GM10266 (cell line): ENCODE data around the gene MRPS22.

ENCODE experiments used
- DNase-seq: peaks from one replicate; pipeline ENCODE4 v3.0.0; 2012; ENCODE audit errors: extremely low spot score
- CTCF ChIP-seq: IDR thresholded peaks from 2 replicates; pipeline ENCODE4 v1.5.1; 2012; ENCODE audit warnings: mild to moderate bottlenecking, low read depth; ENCODE audit not compliant: control insufficient read depth, insufficient read depth; ENCODE audit errors: missing control alignments

MRPS22 gene

DNA sequence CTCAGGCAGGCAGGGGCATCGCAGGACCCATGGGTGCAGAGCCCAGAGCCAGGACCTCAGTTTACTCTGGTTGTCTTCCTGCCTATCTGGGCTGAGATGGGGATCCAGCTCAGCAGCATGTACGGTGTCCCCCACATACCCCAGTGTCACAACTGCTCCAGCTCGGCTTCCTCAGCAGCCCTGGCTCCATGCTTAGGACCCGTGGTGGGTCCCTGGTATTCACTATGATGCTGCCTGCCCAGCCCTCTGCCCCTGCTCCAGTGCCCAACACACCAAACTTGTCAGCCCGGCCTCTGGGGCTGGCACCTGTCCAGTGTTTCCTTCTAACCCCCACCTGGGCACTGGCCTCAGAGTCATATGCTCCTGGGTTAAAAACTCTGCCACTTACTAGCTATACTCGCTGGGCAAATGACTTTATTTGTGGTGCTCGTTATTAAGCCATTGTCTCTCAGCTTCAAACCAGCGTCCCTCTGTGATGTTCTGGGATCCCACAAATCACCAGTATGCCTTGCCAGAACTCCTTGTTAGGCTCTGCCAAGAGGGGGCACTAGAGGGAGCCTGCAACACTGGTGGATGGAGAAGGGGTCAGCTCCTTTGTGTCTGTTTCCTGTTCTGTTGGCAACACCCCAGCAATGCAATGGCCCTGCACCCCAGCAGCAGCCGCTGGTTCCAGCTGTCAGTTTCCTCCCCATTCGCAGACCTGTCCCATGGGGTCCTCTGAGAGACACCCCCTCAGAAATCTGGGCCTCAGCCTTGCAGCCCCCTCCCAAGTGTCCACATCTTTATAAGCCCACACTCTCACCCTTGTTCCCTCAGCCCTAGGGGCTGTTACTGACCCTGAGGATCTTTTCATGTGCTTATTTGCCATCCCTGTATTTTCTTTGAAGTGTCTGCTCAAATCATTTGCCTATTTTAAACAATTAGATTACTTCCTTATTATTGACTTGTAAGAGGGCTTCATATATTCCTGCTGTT, 24.1 kb upstream of the MRPS22 start:
- TF ChIP-seq CTCF: peak; percentile 19
- DNase-seq: no peak

DNA sequence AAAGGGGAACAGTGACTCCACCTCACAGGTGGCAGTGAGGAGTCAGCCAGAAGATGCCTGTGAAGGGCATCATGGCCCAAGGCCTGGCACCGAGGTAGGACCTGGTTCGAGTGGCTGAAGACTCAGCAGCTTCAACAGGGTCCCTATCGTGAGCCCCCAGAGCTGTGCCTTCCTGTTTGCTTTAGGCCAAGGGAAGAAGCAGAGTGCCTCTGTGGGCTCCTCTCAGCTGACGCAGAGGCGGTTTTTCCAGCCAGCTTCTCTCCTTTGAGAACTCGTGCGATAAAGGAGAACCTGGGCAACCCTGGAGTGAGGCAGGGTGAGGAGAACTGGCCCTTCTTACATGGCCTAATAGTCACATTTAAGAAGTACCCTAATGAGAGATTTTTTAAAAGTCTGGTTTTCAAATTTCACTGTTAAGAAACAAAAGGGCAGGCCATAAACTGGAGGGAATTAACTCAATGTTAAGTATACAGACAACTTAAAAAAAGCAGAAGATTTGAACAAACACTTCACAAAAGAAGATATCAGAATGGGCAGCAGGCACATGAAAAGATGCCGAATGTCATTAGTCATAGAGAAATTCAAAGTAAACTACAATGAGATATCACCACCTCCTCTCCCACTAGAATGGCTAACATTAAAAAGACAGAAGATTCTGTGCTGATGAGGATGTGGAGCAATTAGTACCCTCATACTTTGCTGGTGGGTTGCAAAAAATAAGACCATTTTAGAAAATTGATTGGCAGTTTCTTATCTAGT, 23.1 kb upstream of the MRPS22 start:
- no peak for TF ChIP-seq CTCF

GRCh38 chr3:139322346-139322745, 21.5 kb upstream of the MRPS22 start:
- no peak for DNase-seq
- TF ChIP-seq CTCF: no peak

More for the DNA sequence above, 23.1 kb upstream of the MRPS22 start:
- no peak for DNase-seq

- no peak for TF ChIP-seq CTCF
- no peak for DNase-seq
Observed at GRCh38 chr3:139323146-139323545, 20.7 kb upstream of the MRPS22 start.

- no peak for TF ChIP-seq CTCF
- no peak for DNase-seq
Observed at GRCh38 chr3:139324456-139324855, 19.4 kb upstream of the MRPS22 start.

GRCh38 chr3:139325551-139325950, 18.3 kb upstream of the MRPS22 start:
- no peak for TF ChIP-seq CTCF
- DNase-seq: no peak
